ENCODE data around the gene GADL1.

The GADL1 gene

GRCh38 chr3:30737743-30738499, 156.5 kb downstream of the GADL1 start:
- H3K27me3 ChIP-seq (ENCODE audit: insufficient read depth, poor library complexity, severe bottlenecking): no peaks in the 10 kb centered on the region

GRCh38 chr3:30733696-30734095, 160.8 kb downstream of the GADL1 start:
- TF ChIP-seq GABPA (IDR thresholded peaks at IDR 0.05; ENCODE audit: low read depth) (no peak), POLR2AphosphoS5 (IDR thresholded peaks at IDR 0.05; ENCODE audit: low read depth) (no peak), REST (IDR thresholded peaks at IDR 0.05; ENCODE audit: insufficient replicate concordance, low read depth) (no peak), CTCF (IDR thresholded peaks at IDR 0.05; ENCODE audit: insufficient read depth, low read length) (no peak), SPI1 (IDR thresholded peaks at IDR 0.05; ENCODE audit: borderline replicate concordance, low read depth) (no peak)
- H3K27ac ChIP-seq (replicated peaks): no peak overlapping the region
- no peaks in the 10 kb centered on the region for H3K27me3 ChIP-seq (ENCODE audit: insufficient read depth, poor library complexity, severe bottlenecking)
- H3K4me3 ChIP-seq (replicated peaks; ENCODE audit: insufficient read depth, low read length): no peak overlapping the region
- DNase-seq (ENCODE audit: low read depth in 1 of 2, low spot score in 1 of 2): no peak

More at GRCh38 chr3:30737743-30738499, 156.5 kb downstream of the GADL1 start:
- no peak overlapping the region for H3K27ac ChIP-seq (replicated peaks)
- TF ChIP-seq SPI1 (IDR thresholded peaks at IDR 0.05; ENCODE audit: borderline replicate concordance, low read depth): no peak
- TF ChIP-seq GABPA (IDR thresholded peaks at IDR 0.05; ENCODE audit: low read depth): no peak
- TF ChIP-seq CTCF (IDR thresholded peaks at IDR 0.05; ENCODE audit: insufficient read depth, low read length): no peak
- TF ChIP-seq REST (IDR thresholded peaks at IDR 0.05; ENCODE audit: insufficient replicate concordance, low read depth): no peak
- no peak for TF ChIP-seq POLR2AphosphoS5 (IDR thresholded peaks at IDR 0.05; ENCODE audit: low read depth)
- no peak for DNase-seq (ENCODE audit: low read depth in 1 of 2, low spot score in 1 of 2)
- H3K4me3 ChIP-seq (replicated peaks; ENCODE audit: insufficient read depth, low read length): no peak overlapping the region

GRCh38 chr3:30733209-30733608, 161.3 kb downstream of the GADL1 start:
- DNase-seq (ENCODE audit: low read depth in 1 of 2, low spot score in 1 of 2): no peak
- Histone ChIP-seq H3K4me3 (replicated peaks; ENCODE audit: insufficient read depth, low read length) (no peak overlapping the region), H3K27ac (replicated peaks) (no peak overlapping the region), H3K27me3 (ENCODE audit: insufficient read depth, poor library complexity, severe bottlenecking) (no peaks in the 10 kb centered on the region)
- TF ChIP-seq CTCF (IDR thresholded peaks at IDR 0.05; ENCODE audit: insufficient read depth, low read length) (no peak), REST (IDR thresholded peaks at IDR 0.05; ENCODE audit: insufficient replicate concordance, low read depth) (no peak)

Data from HL-60 (cell line).